ENCODE results near the gene ARSB.

Gene ARSB

DNA sequence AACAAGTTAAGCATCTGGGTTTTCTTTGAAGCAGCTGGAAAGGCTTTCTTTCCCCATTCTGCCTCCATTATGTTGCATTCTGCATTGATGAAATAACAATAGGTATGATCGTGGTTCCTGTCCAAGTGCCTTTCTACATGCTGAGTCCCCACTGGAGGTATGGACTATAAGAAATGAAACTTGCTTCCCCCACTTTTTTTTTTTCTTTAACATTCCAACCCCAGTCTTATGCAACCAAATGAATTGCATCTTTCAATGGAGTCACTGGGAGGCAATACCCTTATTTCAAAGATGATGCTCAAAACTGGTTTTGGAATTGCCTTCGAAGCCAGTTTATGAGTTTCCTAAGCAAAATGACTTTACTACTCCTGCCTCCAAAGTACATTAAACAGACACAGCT lies 58.9 kb downstream of the ARSB start:
- TF ChIP-seq POLR2AphosphoS5 (IDR thresholded peaks at IDR 0.05; ENCODE audit: low read depth, low read length) (no peak), SIN3A (IDR thresholded peaks at IDR 0.05; ENCODE audit: borderline replicate concordance, insufficient read depth, low read length) (no peak), TAF1 (IDR thresholded peaks at IDR 0.05; ENCODE audit: borderline replicate concordance, insufficient read depth, low read length) (no peak), FOXP2 (optimal IDR thresholded peaks at IDR 0.05; ENCODE audit: borderline replicate concordance, extremely low read depth, extremely low read length, insufficient read depth) (no peak)
- TF ChIP-seq, protein P1, sequence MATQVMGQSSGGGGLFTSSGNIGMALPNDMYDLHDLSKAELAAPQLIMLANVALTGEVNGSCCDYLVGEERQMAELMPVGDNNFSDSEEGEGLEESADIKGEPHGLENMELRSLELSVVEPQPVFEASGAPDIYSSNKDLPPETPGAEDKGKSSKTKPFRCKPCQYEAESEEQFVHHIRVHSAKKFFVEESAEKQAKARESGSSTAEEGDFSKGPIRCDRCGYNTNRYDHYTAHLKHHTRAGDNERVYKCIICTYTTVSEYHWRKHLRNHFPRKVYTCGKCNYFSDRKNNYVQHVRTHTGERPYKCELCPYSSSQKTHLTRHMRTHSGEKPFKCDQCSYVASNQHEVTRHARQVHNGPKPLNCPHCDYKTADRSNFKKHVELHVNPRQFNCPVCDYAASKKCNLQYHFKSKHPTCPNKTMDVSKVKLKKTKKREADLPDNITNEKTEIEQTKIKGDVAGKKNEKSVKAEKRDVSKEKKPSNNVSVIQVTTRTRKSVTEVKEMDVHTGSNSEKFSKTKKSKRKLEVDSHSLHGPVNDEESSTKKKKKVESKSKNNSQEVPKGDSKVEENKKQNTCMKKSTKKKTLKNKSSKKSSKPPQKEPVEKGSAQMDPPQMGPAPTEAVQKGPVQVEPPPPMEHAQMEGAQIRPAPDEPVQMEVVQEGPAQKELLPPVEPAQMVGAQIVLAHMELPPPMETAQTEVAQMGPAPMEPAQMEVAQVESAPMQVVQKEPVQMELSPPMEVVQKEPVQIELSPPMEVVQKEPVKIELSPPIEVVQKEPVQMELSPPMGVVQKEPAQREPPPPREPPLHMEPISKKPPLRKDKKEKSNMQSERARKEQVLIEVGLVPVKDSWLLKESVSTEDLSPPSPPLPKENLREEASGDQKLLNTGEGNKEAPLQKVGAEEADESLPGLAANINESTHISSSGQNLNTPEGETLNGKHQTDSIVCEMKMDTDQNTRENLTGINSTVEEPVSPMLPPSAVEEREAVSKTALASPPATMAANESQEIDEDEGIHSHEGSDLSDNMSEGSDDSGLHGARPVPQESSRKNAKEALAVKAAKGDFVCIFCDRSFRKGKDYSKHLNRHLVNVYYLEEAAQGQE (IDR thresholded peaks at IDR 0.05; ENCODE audit: insufficient read depth in 1 of 2, low read depth in 2 of 2, low read length in 2 of 2) = no peak

DNA sequence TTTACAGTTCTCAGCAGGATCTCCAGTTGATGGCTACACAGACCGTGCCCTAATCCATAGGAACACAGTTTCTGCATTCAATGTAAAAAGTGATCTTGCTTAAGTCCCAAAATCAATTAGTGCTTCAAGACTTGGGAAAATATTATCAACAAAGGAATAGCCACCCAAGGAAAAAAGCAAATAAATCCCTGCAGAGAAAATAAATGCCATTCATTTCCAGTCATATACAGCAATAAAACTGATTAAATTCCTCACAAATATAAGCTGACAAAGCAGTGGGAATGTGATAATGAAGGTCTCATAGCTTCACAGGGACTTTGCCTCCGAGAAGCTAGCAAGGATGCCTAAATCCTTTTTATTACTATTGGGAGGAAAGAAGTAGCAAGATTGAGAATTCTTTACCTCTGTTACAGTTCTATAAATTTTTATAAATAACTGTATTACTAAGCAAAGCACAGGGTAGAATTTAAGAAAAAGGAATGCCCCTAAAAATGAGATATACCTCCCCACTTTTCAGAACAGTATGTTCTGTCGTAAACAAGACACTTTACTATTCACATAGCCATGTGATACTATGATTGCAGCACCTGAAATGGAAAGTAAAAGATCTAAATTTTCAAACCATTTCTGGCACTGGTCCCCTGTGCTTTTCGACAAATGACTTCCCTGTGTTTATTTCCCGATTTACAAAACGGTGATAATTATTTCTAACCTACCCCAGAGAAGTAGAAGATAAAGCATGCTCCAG lies 59.8 kb downstream of the ARSB start:
- no peak for TF ChIP-seq POLR2AphosphoS5 (IDR thresholded peaks at IDR 0.05; ENCODE audit: low read depth, low read length)
- TF ChIP-seq, protein P1 (IDR thresholded peaks at IDR 0.05; ENCODE audit: insufficient read depth in 1 of 2, low read depth in 2 of 2, low read length in 2 of 2) = no peak
- no peak for TF ChIP-seq TAF1 (IDR thresholded peaks at IDR 0.05; ENCODE audit: borderline replicate concordance, insufficient read depth, low read length)
- no peak for TF ChIP-seq SIN3A (IDR thresholded peaks at IDR 0.05; ENCODE audit: borderline replicate concordance, insufficient read depth, low read length)
- TF ChIP-seq FOXP2 (optimal IDR thresholded peaks at IDR 0.05; ENCODE audit: borderline replicate concordance, extremely low read depth, extremely low read length, insufficient read depth) = no peak

DNA sequence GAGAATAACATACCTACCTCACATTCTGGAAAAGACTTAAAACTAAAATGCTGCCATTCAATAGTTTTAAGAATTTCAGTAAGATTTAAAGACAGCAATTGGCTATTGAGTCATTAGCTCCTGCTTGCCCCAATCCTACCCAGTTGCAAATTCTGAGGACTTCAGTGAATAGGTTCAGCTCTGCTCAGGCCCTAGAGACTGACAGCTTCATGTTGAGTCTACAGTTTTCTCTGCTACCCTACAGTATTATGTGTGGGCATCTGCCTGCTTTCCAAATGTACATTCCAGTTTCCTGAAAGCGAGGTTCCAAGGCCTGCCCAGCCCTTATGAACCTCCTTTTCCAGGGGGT lies 61.5 kb downstream of the ARSB start:
- no peak for TF ChIP-seq POLR2AphosphoS5 (IDR thresholded peaks at IDR 0.05; ENCODE audit: low read depth, low read length)
- no peak for TF ChIP-seq TAF1 (IDR thresholded peaks at IDR 0.05; ENCODE audit: borderline replicate concordance, insufficient read depth, low read length)
- no peak for TF ChIP-seq FOXP2 (optimal IDR thresholded peaks at IDR 0.05; ENCODE audit: borderline replicate concordance, extremely low read depth, extremely low read length, insufficient read depth)
- TF ChIP-seq SIN3A (IDR thresholded peaks at IDR 0.05; ENCODE audit: borderline replicate concordance, insufficient read depth, low read length) = no peak
- TF ChIP-seq, protein P1 (IDR thresholded peaks at IDR 0.05; ENCODE audit: insufficient read depth in 1 of 2, low read depth in 2 of 2, low read length in 2 of 2) = no peak

DNA sequence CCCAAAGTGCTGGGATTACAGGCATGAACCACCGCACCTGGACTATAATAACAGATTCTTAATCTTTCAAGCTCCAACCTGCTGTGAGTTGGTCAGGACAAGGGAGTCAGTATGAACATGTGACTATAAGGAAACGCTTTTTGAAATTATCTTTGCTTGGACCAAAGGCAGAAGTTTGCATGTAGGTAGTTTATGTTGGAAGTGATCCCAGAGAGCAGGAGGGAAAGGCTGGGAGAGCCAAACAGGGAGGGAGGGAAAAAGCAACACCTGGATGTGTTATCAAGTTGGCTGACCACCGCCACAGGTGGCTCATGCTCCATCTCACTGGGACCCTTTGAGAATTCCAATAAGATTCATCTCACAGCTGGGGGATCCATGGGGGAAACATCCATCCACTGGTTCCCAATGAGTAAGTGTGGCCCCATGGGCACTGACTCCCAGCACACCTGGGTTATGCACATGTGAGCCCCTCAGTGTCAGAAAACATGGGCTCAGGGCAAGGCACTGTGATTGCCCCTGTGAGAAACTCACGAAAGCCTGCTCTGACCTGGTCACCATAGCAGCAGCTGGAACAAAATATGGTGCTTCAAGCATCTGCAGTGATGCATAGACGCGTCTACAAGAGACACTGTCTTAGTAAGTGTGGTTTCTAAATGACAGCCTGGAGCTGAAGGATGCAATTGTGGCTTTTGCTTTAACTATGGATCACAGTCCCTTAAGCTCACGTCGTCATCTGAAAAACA lies 62.1 kb downstream of the ARSB start:
- TF ChIP-seq FOXP2 (optimal IDR thresholded peaks at IDR 0.05; ENCODE audit: borderline replicate concordance, extremely low read depth, extremely low read length, insufficient read depth) (no peak), POLR2AphosphoS5 (IDR thresholded peaks at IDR 0.05; ENCODE audit: low read depth, low read length) (no peak), TAF1 (IDR thresholded peaks at IDR 0.05; ENCODE audit: borderline replicate concordance, insufficient read depth, low read length) (no peak), SIN3A (IDR thresholded peaks at IDR 0.05; ENCODE audit: borderline replicate concordance, insufficient read depth, low read length) (no peak)
- TF ChIP-seq, protein P1 (IDR thresholded peaks at IDR 0.05; ENCODE audit: insufficient read depth in 1 of 2, low read depth in 2 of 2, low read length in 2 of 2) = no peak

Measured in PFSK-1 (cell line).